GM19099 (cell line): Measurements from ENCODE around the gene APOA4.

Experiments
- POLR2A ChIP-seq: IDR thresholded peaks from 3 replicates; pipeline ENCODE4 v1.6.1; 2011; ENCODE audit warnings: low read depth; ENCODE audit not compliant: insufficient read length; ENCODE audit errors: extremely low read depth

Gene APOA4

GRCh38 chr11:116777056-116777455, 46.0 kb downstream of the APOA4 start:
- TF ChIP-seq POLR2A = no peak

GRCh38 chr11:116776522-116776984, 46.6 kb downstream of the APOA4 start:
- no peak for TF ChIP-seq POLR2A

- no peak for TF ChIP-seq POLR2A
Measured at GRCh38 chr11:116775975-116776374, 47.1 kb downstream of the APOA4 start.

GRCh38 chr11:116774661-116775060, 48.4 kb downstream of the APOA4 start:
- TF ChIP-seq POLR2A = no peak

GRCh38 chr11:116773203-116774097, 49.7 kb downstream of the APOA4 start:
- no peak for TF ChIP-seq POLR2A

- peak; percentile 85 for TF ChIP-seq POLR2A
Measured at GRCh38 chr11:116772443-116773202, 50.5 kb downstream of the APOA4 start, which contains the start of gene BUD13. TSS of gene BUD13 (minus strand) at chr11:116772987. CDS start at chr11:116772964, 23 bp downstream.

- TF ChIP-seq POLR2A = no peak
Measured at GRCh38 chr11:116771935-116772334, 51.2 kb downstream of the APOA4 start.
